SJCRH30 (cell line): Measurements from ENCODE around the gene CAPNS2. TPM values are rescaled to one million over a fixed set of nuclear protein-coding genes. Genes with fewer than 3 reads are reported as not detected.

Experiments
- DNase-seq, 2 experiments: peaks; one replicate each; pipeline ENCODE4 v3.0.0-alpha.2; 2015 to 2020
- H3K27ac ChIP-seq: fragments of 250-450 bp; sonication (Bioruptor Pico); 2 replicates; pipeline ENCODE4 v1.5.1; 2020; ENCODE audit warnings: mild to moderate bottlenecking, moderate library complexity
- H3K27me3 ChIP-seq: fragments of 250-450 bp; sonication (Bioruptor Pico); 2 replicates; pipeline ENCODE4 v1.5.1; 2020; ENCODE audit warnings: mild to moderate bottlenecking, moderate library complexity
- H3K36me3 ChIP-seq: fragments of 250-450 bp; sonication (Bioruptor Pico); 2 replicates; pipeline ENCODE4 v1.5.1; 2020; ENCODE audit warnings: mild to moderate bottlenecking, moderate library complexity
- H3K4me1 ChIP-seq: fragments of 250-450 bp; sonication (Bioruptor Pico); 2 replicates; pipeline ENCODE4 v1.5.1; 2020; ENCODE audit warnings: mild to moderate bottlenecking, moderate library complexity
- H3K4me3 ChIP-seq: fragments of 250-450 bp; sonication (Bioruptor Pico); 2 replicates; pipeline ENCODE4 v1.5.1; 2020; ENCODE audit warnings: mild to moderate bottlenecking, moderate library complexity
- H3K9me3 ChIP-seq: fragments of 250-450 bp; sonication (Bioruptor Pico); replicated peaks from 2 replicates; pipeline ENCODE4 v1.5.1; 2020; ENCODE audit warnings: mild to moderate bottlenecking, moderate library complexity
- total RNA-seq: library from RNA; depleted of rRNA; stranded (reverse); fragments of >200 nt; shearing (Covaris generic); gene quantifications from 2 replicates; pipeline ENCODE4 v1.2.3, GENCODE V29; 2014

The CAPNS2 gene
- total RNA-seq, 1 experiment from 2014 or later = not detected

DNA sequence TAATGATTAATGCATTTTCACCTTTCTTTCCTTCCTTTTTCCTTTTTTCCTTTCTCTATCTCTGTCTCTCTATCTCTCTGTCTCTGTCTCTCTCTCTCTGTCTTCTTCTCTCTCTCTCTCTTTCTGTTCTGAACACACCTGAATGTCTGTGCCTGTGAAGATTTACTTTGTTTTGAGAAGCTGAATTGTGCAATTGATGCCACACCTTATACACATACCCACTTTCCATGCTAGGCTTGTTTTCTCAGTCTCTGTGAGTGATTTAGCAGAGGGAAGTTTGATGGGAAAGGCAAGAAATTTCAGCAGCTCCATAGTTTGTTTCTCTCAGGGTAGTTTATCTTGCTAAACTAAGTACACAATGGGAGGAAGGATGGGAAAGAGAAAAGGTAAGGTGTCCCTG lies 9.3 kb upstream of the CAPNS2 start:
- Histone ChIP-seq H3K27ac (no peak overlapping the region), H3K4me3 (no peak overlapping the region), H3K36me3 (no peaks in the 10 kb centered on the region), H3K9me3 (no peaks in the 10 kb centered on the region; the same call in 1 of the 2 replicates), H3K4me1 (no peaks in the 10 kb centered on the region), H3K27me3 (no peaks in the 10 kb centered on the region)
- DNase-seq = no peak

DNA sequence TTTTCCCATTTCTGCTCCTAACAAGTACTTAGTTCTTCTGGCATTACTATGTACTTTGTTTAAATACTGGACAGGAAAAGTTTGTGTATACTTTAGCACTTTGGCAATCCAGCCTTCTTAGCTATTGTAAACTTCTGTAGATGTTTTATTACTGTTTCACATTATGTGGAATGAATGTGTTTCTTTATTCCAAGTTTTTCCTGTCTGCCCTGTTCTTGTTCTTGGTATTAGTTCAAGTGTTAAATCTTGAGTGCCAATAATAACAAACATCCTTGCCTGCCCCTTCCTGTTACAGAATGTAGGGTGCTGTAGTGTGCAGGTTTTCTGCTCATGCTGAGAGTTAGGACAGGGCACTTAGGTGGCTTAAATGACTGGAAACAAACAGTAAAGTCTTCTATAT lies 7.3 kb upstream of the CAPNS2 start:
- Histone ChIP-seq H3K36me3 (no peaks in the 10 kb centered on the region), H3K27me3 (no peaks in the 10 kb centered on the region), H3K4me1 (no peaks in the 10 kb centered on the region), H3K27ac (no peak overlapping the region), H3K4me3 (no peak overlapping the region), H3K9me3 (no peaks in the 10 kb centered on the region; the same call in 1 of the 2 replicates)
- DNase-seq = no peak

DNA sequence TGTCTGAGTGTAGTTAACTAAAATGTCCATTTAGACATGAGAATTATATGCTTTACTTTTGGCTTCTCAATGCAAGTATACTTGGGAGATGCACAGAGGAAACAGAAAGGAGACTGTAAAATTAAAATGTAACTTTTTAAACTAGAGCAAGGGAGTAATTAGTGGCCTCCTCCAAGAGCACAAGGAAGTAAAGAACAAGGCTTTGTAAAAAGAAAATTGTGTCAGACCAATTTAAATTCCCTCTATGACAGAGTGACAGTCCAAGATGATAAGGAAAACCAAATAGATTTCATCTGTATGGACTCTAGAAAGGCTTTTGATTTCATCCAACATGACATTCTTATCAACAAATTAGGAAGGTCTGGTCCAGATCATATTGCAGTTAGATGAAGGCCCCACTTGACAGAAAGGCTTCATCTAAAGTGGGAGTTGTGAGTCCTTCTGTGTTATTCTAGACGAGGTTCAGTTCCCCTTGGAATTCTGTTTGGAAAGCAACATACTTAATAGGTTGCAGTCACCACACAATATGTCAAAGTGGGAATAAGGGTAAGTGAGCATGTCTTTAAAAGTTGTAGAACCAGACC lies 6.5 kb upstream of the CAPNS2 start:
- Histone ChIP-seq H3K36me3 (no peaks in the 10 kb centered on the region), H3K4me1 (no peaks in the 10 kb centered on the region), H3K27ac (no peak overlapping the region), H3K9me3 (no peaks in the 10 kb centered on the region), H3K4me3 (no peak overlapping the region), H3K27me3 (no peaks in the 10 kb centered on the region)
- DNase-seq = no peak

DNA sequence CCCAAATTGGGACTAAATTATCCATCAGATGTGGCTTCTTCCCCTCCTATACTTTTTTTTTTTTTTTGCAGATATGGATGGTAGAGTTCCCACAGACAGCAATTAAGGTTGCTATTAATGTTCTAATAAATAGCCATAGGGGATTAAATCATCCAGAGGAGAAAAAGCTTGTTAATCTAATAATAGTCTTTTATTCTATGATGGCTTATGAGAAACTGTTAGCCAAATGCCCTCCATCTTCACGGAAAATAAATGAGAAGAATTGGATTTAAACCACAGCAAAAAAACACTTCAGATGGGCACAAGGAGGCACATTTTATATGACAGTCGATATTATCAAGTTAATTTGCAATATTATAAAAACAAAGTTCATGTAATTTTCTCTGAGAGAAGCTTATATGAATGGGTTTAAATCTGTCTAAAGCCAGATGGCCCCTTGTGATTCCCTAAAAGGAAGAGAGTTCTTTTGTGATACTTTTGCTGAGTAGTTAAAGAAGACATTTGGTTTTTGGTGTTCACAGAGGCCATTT lies 5.1 kb upstream of the CAPNS2 start:
- Histone ChIP-seq H3K4me1 (no peaks in the 10 kb centered on the region), H3K9me3 (no peaks in the 10 kb centered on the region), H3K27me3 (no peaks in the 10 kb centered on the region), H3K36me3 (no peaks in the 10 kb centered on the region), H3K27ac (no peak overlapping the region), H3K4me3 (no peak overlapping the region)
- no peak for DNase-seq

DNA sequence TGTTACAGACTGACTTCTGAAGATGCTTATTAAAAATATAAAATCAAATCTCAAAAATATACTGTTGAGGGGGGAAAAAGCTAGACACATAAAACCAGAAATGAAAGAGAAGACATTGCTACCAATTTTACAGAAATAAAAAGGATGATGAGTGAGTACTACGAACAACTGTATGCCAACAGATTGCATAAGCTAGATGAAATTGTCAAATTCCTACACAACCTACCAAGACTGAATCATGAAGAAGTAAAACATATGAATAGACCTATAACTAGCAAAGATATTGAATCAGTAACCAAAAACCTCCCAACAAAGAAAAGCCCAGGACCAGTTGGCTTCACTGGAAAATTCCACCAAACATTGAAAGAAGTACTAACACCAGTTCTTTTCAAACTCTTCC lies 3.5 kb upstream of the CAPNS2 start:
- Histone ChIP-seq H3K9me3 (no peaks in the 10 kb centered on the region), H3K4me3 (no peak overlapping the region), H3K36me3 (no peaks in the 10 kb centered on the region), H3K27me3 (no peaks in the 10 kb centered on the region), H3K27ac (no peak overlapping the region), H3K4me1 (no peaks in the 10 kb centered on the region)
- no peak for DNase-seq

DNA sequence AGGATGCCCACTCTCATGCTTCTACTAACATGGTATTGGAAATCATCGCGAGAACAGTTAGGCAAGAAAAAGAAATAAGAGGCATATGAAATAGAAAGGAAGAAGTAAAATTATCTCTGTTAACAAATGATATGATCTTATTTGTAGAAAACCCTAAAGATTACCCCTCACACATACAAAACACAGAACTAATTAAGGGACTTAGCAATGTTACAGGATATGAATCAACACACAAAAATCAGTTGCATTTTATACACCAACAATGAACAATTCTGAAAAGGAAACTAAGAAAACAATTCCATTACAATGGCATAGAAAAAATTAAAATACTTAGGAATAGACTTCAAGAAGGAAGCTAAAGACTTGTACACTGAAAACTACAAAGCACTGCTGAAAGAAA lies 2.7 kb upstream of the CAPNS2 start:
- H3K36me3 ChIP-seq = no peaks in the 10 kb centered on the region
- no peak overlapping the region for H3K27ac ChIP-seq
- no peak for DNase-seq
- H3K9me3 ChIP-seq = no peaks in the 10 kb centered on the region
- no peak overlapping the region for H3K4me3 ChIP-seq
- no peaks in the 10 kb centered on the region for H3K27me3 ChIP-seq
- H3K4me1 ChIP-seq = no peaks in the 10 kb centered on the region; the same call in 1 of the 2 replicates

DNA sequence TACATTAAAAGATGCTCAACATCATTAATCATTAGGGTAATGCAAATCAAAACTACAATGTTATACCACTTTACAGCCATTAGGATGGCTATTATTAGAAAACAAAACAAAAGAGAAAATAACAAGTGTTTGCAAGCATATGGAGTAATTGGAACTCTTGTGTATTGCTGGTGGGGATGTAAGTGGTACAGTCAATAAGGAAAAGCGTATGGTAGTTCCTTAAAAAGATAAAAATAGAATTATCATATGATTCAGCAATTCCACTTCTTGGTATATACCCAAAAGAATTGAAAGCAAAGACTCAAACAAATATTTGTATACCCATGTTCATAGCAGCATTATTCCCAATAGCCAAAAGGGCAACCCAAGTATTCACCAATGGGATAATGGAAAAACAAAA lies 1.4 kb upstream of the CAPNS2 start:
- no peak overlapping the region for H3K4me3 ChIP-seq
- no peak for DNase-seq
- no peaks in the 10 kb centered on the region for H3K36me3 ChIP-seq
- no peaks in the 10 kb centered on the region for H3K27me3 ChIP-seq
- H3K4me1 ChIP-seq = no peaks in the 10 kb centered on the region; the same call in 1 of the 2 replicates
- H3K9me3 ChIP-seq = no peaks in the 10 kb centered on the region
- no peak overlapping the region for H3K27ac ChIP-seq

DNA sequence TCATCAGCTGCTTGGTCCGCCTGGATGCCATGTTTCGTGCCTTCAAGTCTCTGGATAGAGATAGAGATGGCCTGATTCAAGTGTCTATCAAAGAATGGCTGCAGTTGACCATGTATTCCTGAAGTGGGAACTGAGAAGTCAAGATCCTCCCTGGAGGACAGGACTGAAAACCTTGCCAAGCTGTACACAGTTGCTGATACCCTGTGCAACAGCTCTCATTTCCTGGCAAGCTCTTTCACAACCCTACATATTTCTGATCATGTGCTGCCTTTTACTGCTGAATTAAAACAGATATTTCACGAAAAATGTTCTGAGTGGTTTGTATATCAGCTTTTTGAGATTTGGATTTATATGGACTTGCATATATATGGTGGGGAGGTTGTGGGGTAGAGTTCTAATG lies 898 bp downstream of the CAPNS2 start:
- H3K36me3 ChIP-seq = no peaks in the 10 kb centered on the region
- DNase-seq = no peak
- H3K4me1 ChIP-seq = no peaks in the 10 kb centered on the region; the same call in 1 of the 2 replicates
- H3K27ac ChIP-seq = no peak overlapping the region
- H3K9me3 ChIP-seq = no peaks in the 10 kb centered on the region
- H3K4me3 ChIP-seq = no peak overlapping the region
- no peaks in the 10 kb centered on the region for H3K27me3 ChIP-seq

DNA sequence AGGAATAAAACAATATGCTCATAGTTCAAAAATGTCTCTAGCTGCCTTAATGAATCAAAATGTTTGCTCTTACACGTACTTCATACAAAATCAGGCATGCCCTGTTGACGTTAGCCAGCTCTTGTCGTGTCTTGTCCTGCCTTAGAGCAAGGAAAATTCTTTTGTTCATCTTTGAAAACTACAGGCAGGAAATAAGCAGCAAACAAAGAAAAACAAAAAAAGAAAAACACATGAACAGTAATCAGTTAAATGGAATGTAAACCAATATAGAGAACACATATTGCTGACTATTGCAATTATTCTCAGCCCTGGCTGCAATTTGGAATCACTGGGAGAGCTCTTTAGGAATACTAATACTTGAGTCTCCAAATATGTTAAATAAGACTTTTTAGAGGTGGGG lies 1.7 kb downstream of the CAPNS2 start:
- no peaks in the 10 kb centered on the region; the same call in 1 of the 2 replicates for H3K4me1 ChIP-seq
- H3K4me3 ChIP-seq = no peak overlapping the region
- no peak for DNase-seq
- no peaks in the 10 kb centered on the region for H3K36me3 ChIP-seq
- no peaks in the 10 kb centered on the region for H3K27me3 ChIP-seq
- H3K27ac ChIP-seq = no peak overlapping the region
- H3K9me3 ChIP-seq = no peaks in the 10 kb centered on the region

DNA sequence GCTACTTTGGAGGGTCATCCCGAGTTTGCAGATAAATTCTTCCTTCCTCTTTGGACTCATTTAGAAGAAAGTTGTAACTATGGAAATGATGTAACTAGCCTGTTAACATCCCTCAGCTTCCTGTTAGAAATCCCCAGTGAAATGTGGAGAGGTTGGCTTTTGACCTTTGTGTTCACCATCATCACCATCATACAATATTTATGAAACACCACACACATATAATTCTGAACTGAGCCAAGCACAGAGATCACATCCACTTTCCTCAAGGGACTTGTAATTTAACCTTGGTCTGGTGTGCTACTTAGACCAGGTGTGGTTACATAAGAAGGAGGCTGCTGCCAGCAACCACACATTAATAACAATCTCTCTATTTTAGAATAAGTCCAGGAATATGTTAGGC lies 2.5 kb downstream of the CAPNS2 start:
- no peaks in the 10 kb centered on the region for H3K9me3 ChIP-seq
- no peak overlapping the region for H3K27ac ChIP-seq
- no peaks in the 10 kb centered on the region for H3K36me3 ChIP-seq
- no peak overlapping the region for H3K4me3 ChIP-seq
- H3K4me1 ChIP-seq = no peaks in the 10 kb centered on the region; the same call in 1 of the 2 replicates
- peak in 1 of 2 experiments; percentile 41 for DNase-seq
- H3K27me3 ChIP-seq = no peaks in the 10 kb centered on the region

DNA sequence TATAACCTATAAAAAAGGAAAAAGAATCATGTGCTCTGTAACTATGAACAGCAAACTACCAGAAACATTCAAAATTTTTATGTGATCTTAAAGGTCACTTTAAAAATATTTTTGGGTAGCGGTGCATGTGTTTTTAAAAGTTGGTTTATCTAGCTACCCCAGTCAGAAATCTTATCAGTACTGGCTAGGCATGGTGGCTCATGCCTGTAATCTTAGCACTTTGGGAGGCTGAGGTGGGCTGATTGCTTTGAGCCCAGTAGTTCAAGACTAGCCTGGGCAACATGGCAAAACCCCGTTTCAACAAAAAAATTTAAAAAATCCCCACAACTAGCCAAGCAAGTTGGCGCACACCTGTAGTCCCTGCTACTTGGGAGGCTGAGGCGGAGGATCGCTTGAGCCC lies 3.7 kb downstream of the CAPNS2 start:
- no peak for DNase-seq
- no peaks in the 10 kb centered on the region for H3K27me3 ChIP-seq
- no peak overlapping the region for H3K27ac ChIP-seq
- no peaks in the 10 kb centered on the region; the same call in 1 of the 2 replicates for H3K4me1 ChIP-seq
- no peak overlapping the region for H3K4me3 ChIP-seq
- H3K36me3 ChIP-seq = no peaks in the 10 kb centered on the region
- no peaks in the 10 kb centered on the region for H3K9me3 ChIP-seq

DNA sequence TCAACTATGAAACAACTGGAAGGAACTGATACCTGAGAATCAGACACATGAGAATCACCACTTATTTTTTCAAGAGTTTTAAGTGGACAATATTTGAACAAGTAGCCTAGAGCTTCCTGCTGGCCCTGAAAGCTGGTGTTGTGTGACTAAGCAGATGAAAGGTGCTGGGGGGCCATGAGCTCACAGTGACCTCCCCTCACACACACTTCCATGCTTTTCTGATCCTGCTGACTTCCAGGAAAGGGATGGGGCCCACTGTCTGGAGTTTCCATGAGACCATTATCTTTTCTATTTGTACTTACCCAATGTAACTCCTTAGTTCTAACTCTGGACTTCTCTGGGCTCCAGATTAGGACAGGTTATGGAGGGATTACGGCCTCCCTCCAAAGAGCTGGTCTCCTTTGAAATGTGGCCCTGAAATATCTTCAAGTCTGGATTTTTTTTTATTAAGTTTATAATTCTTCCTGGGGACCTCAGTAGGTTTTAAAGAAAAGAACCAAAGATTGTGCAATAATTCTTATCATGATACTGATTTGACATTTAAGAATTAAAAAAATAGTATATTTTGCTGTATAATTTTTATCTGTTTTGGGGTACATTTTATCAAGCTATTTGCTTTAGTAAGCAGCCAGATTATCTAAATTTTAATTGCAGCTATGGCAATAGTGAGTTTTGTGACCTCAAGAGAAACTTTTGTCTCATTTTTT lies 4.9 kb downstream of the CAPNS2 start:
- H3K36me3 ChIP-seq = no peaks in the 10 kb centered on the region

DNA sequence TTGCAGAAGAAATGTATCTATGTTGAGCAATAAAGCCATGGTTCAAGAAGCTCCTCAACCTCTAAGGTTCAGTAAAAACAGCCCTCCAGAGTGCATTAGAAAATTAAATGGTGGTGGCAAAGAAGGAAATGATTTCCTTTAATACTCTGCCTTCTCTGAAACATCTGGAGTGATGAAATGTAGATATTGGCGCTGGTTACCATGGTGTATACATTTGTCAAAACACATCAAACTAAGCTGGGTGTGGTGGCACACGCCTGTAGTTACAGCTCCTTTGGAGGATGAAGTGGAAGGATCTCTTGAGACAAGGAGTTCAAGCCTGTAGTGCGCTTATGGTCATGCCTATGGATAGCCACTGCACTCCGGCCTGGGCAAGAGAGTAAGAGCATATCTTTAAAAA lies 6.0 kb downstream of the CAPNS2 start:
- H3K27ac ChIP-seq = no peak overlapping the region
- no peaks in the 10 kb centered on the region; the same call in 1 of the 2 replicates for H3K4me1 ChIP-seq
- no peaks in the 10 kb centered on the region for H3K27me3 ChIP-seq
- no peaks in the 10 kb centered on the region for H3K9me3 ChIP-seq
- no peaks in the 10 kb centered on the region for H3K36me3 ChIP-seq
- DNase-seq = no peak
- no peak overlapping the region for H3K4me3 ChIP-seq

More for the DNA sequence above, 4.9 kb downstream of the CAPNS2 start:
- H3K9me3 ChIP-seq = no peaks in the 10 kb centered on the region
- H3K4me1 ChIP-seq = no peaks in the 10 kb centered on the region; the same call in 1 of the 2 replicates
- no peak for DNase-seq
- no peak overlapping the region for H3K4me3 ChIP-seq
- no peak overlapping the region for H3K27ac ChIP-seq
- H3K27me3 ChIP-seq = no peaks in the 10 kb centered on the region

DNA sequence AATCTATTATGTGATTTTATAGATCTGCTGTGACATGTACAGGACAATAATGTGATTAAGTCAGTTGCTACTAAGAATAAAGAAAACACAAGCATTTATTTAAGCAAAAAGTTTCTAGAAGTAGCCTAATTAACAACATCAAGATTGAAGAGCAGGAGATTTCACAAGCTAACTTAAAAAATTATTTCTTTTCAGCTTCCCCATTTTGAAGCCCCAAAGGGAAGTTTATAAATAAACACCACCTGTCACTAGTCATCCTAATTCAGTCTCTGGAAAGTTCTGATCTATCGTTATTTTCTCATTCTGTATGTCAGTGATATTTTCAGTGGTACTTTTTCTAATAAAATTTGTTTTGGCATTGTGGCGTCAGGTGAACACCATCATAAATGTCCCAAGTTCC lies 8.3 kb downstream of the CAPNS2 start:
- Histone ChIP-seq H3K4me1 (no peaks in the 10 kb centered on the region), H3K9me3 (no peaks in the 10 kb centered on the region), H3K27me3 (no peaks in the 10 kb centered on the region), H3K27ac (no peak overlapping the region), H3K4me3 (no peak overlapping the region), H3K36me3 (0 out of 2 replicates have a peak, but pooled peaks cover 3% of the 10 kb centered on the region)
- DNase-seq = no peak

DNA sequence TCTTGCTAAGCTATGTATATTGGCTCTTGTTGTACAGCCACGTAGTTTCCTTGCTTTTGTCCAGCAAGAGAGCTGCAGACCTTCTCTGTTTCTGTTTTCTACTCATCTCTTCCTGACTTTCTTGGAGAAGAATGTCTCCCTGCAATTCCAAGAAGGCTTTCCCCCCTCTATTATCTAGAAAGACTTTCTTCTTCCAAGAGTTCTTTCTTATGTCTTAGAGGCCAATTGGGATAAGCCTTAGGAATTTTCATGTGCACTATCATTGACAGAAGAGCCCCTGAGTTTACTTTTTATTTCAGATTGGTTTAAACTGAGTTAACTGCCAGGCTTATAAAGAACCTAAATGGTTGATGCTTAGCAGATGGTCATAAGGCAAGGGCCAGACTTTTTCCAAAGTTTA lies 9.0 kb downstream of the CAPNS2 start:
- Histone ChIP-seq H3K27me3 (no peaks in the 10 kb centered on the region), H3K9me3 (no peaks in the 10 kb centered on the region), H3K4me3 (no peak overlapping the region), H3K27ac (no peak overlapping the region), H3K36me3 (0 out of 2 replicates have a peak, but pooled peaks cover 3% of the 10 kb centered on the region), H3K4me1 (no peaks in the 10 kb centered on the region)
- DNase-seq = no peak
